Right ventricle myocardium inferior (tissue), 1 donor: ENCODE data around the gene CAPG. TPM values are rescaled to one million over a fixed set of nuclear protein-coding genes. Genes with fewer than 3 reads are reported as not detected.
"Not testable (repeated sequence)": the region's sequence is repeated elsewhere in the genome, so short reads cannot be mapped to it uniquely, and the experiment has no call there.

Source experiments
- ATAC-seq: fragments of 200-7000 bp; cut with Tn5 transposase; one replicate; pipeline ENCODE4 v1.9.1; 2020; ENCODE audit warnings: mild to moderate bottlenecking, moderate library complexity
- DNase-seq: peaks from one replicate; pipeline ENCODE4 v3.0.0; 2021; ENCODE audit errors: missing footprints
- intact Hi-C: fragments of 100-400 bp; cut with DNase I; formaldehyde crosslinking; loops from one replicate; pipeline ENCODE4 v1.11.0; 2022
- total RNA-seq: library from RNA; stranded (reverse); fragmentation: NEBNext Ultra II Directional; extraction: Animal tissue kit (Norgen Biotek cat#: 25700); gene quantifications from one replicate; pipeline ENCODE4 v1.2.1, GENCODE V29; 2021
- donor health status: DM: no; HTN: yes; CAD: no; lungs with severe emphysema.

Gene CAPG
- total RNA-seq, 1 donor from 2014 or later: 5.2 TPM

DNA sequence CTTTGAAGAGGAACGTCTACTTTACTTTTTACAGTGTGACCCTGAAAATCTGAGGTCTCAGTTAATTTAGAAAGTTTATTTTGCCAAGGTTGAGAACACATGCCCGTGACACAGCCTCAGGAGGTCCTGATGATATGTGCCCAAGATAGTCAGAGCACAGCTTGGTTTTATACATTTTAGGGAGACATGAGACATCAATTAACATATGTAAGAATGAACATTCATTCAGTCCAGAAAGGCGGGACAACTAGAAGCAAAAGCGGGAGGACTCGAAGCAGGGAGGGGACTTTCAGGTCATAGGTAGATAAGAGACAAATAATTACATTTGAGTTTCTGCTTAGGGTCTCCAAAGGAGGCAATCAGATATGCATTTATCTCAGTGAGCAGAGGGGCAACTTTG lies 31.9 kb downstream of the CAPG start:
- intact Hi-C loops: no loop called here
- DNase-seq (no peak), ATAC-seq (no peak)

DNA sequence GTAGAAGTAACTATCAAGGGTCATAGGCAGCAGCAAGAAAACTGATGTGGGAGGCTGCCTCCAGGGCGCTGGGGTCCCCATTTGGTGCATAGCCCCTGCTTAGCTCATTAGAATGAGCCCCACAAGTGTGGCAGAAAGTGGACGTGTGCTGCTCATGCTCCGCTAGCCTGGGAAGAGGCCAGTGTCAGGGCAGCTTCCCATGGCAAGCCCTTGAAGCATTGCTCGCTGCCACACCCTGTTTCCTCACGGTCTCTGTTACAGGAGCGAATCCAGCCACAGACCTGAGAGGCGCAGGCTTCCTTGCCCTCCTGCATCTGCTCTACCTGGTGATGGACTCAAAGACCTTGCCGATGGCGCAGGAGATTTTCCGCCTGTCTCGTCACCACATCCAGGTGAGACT lies 33.1 kb downstream of the CAPG start:
- no peak for DNase-seq

DNA sequence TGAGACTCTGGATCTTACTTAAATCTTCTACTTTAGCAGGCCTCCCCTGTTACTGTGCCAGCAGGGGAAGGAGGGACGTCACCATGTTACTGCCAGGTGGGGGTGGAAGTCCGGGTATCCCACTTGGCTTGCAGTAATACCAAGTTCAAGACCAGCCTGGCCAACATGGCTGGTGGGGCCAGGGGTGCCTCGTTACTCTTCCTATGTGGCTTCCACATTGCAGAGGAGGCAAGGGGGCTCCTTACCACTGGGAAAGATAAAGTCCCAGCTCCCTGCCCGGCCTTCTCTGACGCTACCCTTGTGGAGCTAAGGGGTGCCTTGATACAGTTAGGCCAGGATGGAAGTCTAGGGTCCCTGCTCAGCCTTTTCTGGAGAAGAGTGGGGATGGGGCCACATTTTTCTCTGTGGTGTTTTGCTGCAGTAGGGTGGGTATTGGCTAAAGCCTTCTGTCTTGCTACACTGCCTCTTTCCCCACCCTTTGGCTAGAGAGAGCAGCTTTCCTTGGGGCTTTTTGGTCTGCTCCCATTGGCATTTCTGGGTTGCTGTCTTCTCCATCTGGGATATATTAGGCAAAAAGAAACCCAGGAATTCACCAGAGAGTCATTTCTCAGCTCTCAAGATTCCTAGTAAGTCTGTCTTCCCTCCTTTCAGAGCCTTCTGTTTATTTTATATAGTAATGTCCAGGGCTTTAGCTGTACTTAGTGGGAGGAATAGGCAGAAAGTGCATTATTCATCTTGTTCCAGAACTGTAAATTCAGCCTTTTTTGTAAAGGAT lies 33.7 kb downstream of the CAPG start:
- ATAC-seq: no peak
- intact Hi-C loops: no loop called here
- no peak for DNase-seq

More for the DNA sequence above, 33.1 kb downstream of the CAPG start:
- intact Hi-C loops: no loop called here
- no peak for ATAC-seq

DNA sequence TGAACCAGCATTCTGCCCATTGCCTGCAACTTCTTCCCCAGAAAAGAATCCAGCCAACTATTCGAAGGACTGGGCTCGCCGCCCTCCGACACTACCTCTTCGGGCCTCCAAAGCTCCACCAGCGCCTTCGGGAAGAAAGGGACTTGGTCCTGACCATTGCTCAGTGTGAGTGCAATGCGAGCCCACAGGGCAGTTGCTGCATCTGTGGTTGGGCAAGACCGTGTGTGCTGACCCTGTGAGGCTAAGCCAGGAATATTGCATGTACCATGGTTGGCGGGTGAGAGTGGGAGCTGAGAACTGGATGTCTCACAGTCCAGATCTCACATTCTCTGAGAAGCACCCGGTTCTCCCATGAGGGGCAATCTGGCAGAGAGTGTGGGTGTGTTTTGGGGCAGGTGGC lies 39.1 kb downstream of the CAPG start:
- intact Hi-C loops: no loop called here
- ATAC-seq: no peak
- no peak for DNase-seq

DNA sequence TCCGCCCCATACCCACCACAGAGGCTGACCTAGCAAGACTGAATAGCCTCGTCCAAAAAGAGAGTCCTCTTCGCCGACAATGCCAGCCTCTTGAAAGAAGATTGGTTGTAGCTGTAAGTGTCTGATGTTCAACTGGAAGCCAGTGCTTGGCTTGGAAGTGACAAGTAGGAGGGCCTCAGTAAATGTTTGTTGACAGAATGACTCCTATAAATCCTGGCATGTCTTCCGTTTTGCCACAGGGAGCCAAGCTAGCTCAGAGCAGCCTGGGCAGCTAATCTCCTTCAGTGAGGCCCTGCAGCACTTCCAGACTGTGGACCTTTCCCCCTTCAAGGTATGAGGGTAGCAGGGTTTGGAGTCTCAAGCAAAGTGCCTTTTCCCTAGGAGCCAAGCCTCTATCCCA lies 40.7 kb downstream of the CAPG start:
- intact Hi-C loops: no loop called here
- ATAC-seq (no peak), DNase-seq (no peak)

DNA sequence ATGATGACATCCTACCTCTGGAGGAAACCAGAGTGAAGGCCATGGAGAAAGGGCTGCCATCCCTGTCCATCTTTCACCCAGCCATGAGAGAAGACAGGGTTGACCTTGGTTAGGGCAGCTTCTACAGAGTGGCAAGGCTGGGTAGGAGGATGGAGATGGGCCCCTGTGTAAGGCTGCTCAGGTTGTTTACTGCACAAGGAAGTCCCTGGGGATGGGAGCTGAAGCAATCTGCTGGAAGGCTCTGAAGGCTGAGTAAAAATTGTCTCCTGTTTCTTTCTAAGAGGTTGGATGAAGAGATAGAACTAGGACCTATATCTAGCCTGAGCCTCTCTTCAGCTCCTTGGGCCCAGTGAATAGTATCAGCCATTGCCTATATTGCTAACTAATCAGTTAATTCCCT lies 41.2 kb downstream of the CAPG start:
- ATAC-seq (no peak), DNase-seq (no peak)
- intact Hi-C loops: no loop called here

DNA sequence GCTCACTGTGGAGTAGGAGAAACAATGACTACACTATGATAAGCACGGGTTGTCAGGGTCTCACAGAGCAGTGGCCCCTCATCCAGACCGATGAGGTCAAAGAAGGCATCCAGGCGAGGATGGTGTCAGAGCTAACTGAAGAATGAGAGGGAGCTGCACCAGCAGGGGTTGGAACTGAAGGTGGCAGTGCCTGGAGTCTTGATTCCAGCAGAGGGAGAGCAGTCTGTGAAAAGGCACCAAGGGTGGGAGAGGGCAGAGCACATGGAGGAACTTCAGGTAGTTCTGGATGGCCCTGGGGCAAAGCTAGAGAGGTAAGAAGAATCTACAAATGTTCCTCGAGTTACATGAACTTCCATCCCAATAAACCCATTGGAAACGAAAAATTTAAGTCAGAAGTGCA lies 43.0 kb downstream of the CAPG start:
- DNase-seq: no peak
- intact Hi-C loops: no loop called here
- ATAC-seq: no peak

DNA sequence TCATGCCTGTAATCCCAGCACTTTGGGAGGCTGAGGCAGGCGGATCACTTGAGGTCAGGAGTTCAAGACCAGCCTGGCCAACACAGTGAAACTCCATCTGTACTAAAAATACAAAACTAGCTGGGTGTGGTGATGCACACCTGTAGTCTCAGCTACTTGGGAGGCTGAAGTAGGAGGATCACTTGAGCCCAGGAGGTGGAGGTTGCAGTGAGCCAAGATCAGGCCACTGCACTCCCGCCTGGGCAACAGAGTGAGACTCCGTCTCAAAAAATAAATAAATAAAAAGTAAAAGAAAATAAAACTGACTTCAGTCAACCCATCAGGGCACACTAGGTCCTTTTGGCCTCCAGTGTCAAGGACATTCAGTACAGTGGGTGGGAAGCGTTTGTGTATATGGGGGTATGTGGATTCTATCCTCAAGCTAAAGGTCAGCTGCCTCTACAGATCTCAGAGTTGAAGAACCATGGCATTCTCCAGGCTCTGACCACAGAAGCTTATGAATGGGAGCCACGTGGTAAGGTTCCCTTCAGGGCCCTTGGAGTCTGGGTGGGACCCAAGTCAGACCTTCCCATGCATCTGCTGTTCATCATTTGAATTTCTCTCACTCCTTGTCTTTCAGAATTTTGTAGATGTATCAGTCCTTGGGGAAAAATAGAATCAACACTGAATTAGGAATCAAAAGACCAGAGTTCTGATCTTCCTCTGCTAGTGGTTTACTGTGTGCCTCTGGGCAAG lies 47.3 kb downstream of the CAPG start:
- ATAC-seq, intact Hi-C loops, DNase-seq: not testable (repeated sequence)

DNA sequence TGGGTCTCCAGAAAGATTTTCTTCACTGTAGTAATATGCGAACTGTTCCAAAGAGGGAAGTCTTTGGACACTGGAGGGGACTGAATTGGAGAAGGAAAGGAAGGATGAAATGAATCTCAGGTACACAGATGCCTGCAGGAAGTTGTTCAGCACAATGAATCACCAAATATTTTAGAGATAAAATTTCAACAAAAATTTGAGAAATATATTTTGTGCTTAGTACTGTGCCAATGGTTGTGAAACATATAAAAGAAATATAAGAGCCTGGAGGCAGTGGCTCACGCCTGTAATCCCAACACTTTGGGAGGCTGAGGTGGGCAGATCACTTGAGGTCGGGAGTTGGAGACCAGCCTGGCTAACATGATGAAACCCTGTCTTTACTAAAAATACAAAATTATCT lies 52.4 kb downstream of the CAPG start:
- intact Hi-C loops: loop anchor here (10.0 kb wide), 1 partner anchor 177 kb away; the partner anchor contains the start of gene MAT2A
- no peak for ATAC-seq
- DNase-seq: no peak

DNA sequence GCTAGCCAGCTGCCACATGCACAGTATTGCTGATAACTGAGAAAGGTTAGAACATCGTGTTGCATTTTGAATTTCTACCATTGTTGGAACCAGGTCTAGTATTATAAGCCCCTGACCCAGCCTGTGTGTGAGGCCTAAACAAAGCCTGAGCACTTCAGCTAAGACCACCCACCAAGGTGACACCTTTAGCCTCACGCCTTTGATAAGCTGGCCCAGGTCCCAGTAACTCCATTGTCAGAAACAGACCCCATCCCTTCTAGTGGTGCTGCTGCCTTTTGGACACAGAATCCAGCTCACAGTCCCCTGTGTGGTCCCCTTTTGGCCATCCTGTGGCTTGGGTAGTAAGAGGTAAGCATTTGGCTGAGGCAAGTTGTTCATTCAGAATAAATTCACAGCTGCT lies 54.0 kb downstream of the CAPG start:
- intact Hi-C loops: loop anchor here (10.0 kb wide), 1 partner anchor 179 kb away; the partner anchor contains the start of gene MAT2A
- ATAC-seq: no peak
- DNase-seq: no peak

DNA sequence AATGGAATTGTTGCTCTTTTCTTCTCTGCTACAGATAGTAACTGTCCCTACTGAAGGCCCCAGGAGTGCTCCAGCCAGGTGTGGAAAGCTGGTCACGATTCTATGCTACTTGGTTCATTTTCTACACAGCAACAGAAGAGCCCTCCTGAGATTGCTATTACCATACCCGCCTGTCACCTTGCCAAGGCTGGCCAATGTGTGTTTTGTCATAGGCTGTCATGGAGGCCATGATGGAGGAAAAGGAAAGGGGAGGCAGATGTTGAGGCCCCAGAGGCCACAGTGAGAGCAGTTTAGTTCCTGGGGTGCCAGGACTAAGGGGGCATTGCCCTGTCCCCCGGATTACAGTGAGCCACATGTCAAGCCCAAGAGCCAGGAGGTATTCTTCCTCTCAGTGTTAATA lies 54.6 kb downstream of the CAPG start:
- ATAC-seq: no peak
- no peak for DNase-seq
- intact Hi-C loops: loop anchor here (10.0 kb wide), 1 partner anchor 179 kb away; the partner anchor contains the start of gene MAT2A

DNA sequence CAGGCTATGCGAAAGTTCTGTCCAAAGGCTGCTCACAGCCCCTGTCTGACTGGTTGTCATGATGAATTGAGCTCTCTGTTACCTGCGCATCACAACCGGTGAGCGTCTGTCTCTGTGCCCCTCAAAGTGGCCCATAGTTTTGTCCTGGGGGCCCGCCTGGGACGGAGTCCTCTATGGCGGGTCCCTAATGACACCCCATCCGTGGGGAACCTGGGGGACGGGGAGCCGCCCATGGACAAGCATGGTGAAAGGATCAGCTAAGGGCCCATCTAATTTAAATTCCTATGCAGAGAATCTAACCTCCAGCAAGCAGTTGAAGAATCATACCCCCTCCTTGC lies 55.1 kb downstream of the CAPG start:
- ATAC-seq: no peak
- no peak for DNase-seq

DNA sequence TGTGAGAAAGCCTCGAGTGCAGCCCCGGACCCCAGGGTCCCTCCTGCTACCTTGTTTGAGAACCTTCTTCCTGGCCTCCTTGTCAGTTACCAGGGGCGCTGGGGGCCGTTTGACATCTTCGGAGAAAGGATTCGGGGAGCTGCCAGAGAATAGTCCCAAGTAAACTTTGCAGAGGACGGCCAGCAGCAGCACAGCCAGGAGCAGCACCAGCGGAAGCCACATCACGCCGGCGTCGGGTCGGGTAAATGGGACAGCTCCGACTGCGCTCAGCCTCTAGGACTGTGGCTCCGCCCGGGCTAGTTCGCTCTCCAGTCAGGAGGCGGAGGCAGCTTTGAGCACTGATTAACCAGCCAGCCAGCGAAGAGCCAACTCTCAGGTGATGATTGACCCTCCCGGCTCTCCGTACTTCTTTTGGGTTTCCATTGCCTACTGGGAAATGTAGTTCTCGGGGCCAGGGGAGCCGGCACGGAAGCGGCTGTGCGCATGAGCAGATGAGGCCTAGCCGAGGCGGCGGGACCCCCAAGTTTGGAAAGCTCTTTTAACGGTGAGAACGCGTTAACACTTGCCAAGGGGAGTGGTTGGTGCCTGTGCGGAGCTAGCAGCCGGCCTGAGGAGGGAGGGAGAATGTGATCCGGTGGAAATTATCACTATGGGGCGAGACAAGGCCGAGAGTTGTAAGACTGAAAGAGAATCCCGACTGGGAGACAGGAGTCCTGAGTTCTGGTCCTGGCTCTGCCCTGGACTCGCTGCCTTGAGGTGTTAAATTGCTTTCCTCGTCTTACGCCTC lies 55.7 kb downstream of the CAPG start, which contains the start of the genes ELMOD3 and RETSAT:
Gene ELMOD3 (plus strand): TSS at position 484 of the 787 bp plus-strand sequence. CDS start 2,430 bp downstream, outside the sequence.
Gene RETSAT (minus strand): TSS at position 243 of the 787 bp plus-strand sequence. CDS start 21 bp downstream, at position 222.
- intact Hi-C loops: loop anchor here (1.0 to 10.0 kb wide), 2 partner anchors 26 to 180 kb away; partner anchors contain the start of gene MAT2A
- peak; percentile 99 for ATAC-seq
- DNase-seq: peak; percentile 97

More for the DNA sequence above, 55.1 kb downstream of the CAPG start:
- intact Hi-C loops: loop anchor here (10.0 kb wide), 1 partner anchor 180 kb away; the partner anchor contains the start of gene MAT2A

DNA sequence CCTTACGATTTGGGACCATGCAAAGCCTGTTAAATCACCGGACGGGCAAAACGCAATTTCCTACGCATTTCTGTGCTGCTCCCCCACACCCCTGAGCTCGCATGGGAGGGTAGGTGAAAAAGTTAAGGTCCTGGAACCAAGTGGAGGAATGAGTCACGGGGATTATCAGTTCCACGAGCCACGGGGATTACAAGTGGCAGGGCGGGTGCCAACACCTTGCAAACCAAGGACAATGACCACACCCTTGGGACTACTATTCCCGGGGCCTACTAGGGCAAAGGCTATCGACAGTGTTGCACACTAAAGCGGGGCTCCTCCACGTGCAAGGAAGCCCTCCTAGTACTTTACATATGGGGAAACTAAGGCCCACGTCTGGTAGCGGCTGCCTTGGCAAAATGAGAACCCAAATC lies 56.3 kb downstream of the CAPG start:
- no peak for DNase-seq
- peak; percentile 47 for ATAC-seq
- intact Hi-C loops: loop anchor here (1.0 to 10.0 kb wide), 2 partner anchors 26 to 181 kb away; partner anchors contain the start of gene MAT2A

DNA sequence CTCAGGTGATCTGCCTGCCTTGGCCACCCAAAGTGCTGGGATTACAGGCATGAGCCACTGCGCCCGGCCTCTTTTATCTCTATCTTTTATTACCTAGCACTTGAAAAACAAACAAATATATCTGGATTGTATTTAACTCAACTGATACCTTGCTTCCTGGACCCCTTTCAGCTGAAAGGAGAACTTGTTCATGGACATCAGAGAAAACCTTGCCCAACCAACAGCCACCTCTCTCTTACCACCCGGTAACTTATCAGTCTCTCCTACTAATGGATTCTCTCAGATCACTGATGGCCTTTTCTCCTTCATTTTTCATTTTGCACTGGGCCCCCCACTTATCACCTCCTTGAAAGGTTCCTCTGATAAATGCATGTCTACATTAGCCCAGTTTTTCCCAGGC lies 62.6 kb downstream of the CAPG start:
- no peak for ATAC-seq
- DNase-seq: no peak
- intact Hi-C loops: no loop called here
